ENCODE results near the gene DNAJC16.

DNAJC16 gene

GRCh38 chr1:15620902-15621682, 94.4 kb downstream of the DNAJC16 start:
- no peak for DNase-seq (ENCODE audit: low read depth in 2 of 2)

GRCh38 chr1:15621975-15622374, 95.3 kb downstream of the DNAJC16 start:
- DNase-seq (ENCODE audit: low read depth in 2 of 2) = no peak

DNA sequence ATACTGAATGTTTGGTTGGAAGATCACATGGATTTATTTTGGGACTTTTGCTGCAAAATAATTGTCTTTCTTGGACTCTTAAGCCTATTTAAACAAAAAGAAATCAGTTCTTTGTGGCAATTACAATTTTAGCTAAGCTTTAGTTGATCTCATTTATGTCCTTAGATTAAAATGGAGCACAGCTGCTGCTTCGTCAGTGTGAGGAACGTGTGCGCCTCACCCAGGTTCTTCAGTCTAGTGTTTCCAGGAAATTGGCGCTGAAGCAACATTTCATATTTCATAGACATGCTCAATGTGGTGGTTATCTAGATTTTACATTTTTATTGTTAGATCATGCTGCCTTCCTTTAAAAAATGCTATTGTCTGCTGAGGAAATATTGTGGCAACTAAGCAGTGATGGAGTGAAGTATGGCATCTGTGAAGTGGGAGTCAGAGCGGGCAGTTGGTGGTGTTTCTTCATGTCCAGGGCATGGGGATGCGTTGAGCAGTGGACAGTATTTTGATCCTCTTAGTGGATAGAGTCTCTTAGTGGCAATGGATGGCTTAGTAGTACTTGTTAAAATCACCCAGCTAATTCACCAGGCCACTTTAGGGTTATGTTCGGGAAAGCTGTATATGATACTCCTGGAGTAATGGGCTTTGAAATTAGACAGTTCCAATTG, 96.2 kb downstream of the DNAJC16 start:
- no peak for DNase-seq (ENCODE audit: low read depth in 2 of 2)

DNA sequence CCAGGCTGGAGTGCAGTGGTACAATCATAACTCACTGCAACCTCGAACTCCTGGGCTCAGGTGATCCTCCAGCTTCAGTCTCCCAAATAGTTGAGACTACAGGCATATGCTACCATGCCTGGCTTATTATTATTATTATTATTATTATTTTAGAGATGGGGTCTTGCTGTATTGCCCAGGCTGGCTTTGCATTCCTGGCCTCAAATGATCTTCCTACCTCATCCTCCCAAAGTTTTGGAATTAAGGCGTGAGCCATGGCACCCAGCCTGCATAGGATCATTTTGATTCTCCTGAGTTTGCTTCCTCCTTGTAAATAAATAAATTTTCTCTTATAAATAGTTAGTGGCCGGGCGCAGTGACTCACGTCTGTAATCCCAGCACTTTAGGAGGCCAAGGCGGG, 96.8 kb downstream of the DNAJC16 start:
- DNase-seq (ENCODE audit: low read depth in 2 of 2) = no peak

GRCh38 chr1:15624133-15624714, 97.6 kb downstream of the DNAJC16 start:
- no peak for DNase-seq (ENCODE audit: low read depth in 2 of 2)

GRCh38 chr1:15625056-15625917, 98.6 kb downstream of the DNAJC16 start:
- no peak for DNase-seq (ENCODE audit: low read depth in 2 of 2)
